GM13977 (cell line): ENCODE measurements around the gene OPRL1.

Experiments used
- DNase-seq: peaks from one replicate; pipeline ENCODE4 v3.0.0; 2012; ENCODE audit warnings: low spot score
- in situ Hi-C: fragments of 300-500 bp; cut with MboI; formaldehyde crosslinking; loops from one replicate; pipeline ENCODE4 v1.12.0; 2022; ENCODE audit warnings: low sequenced_read_pairs, low pct_unique_long_range_greater_than_20kb, mixed read lengths, inconsistent platforms; ENCODE audit not compliant: unreplicated experiment
- TF ChIP-seq, protein P1 (sequence below): IDR thresholded peaks from 2 replicates; pipeline ENCODE4 v1.5.1; 2012; ENCODE audit warnings: mild to moderate bottlenecking, control low read depth; ENCODE audit not compliant: insufficient read depth; ENCODE audit errors: extremely low read depth, missing control alignments

The OPRL1 gene

GRCh38 chr20:64077094-64077493, 2.8 kb upstream of the OPRL1 start:
- TF ChIP-seq, protein P1, sequence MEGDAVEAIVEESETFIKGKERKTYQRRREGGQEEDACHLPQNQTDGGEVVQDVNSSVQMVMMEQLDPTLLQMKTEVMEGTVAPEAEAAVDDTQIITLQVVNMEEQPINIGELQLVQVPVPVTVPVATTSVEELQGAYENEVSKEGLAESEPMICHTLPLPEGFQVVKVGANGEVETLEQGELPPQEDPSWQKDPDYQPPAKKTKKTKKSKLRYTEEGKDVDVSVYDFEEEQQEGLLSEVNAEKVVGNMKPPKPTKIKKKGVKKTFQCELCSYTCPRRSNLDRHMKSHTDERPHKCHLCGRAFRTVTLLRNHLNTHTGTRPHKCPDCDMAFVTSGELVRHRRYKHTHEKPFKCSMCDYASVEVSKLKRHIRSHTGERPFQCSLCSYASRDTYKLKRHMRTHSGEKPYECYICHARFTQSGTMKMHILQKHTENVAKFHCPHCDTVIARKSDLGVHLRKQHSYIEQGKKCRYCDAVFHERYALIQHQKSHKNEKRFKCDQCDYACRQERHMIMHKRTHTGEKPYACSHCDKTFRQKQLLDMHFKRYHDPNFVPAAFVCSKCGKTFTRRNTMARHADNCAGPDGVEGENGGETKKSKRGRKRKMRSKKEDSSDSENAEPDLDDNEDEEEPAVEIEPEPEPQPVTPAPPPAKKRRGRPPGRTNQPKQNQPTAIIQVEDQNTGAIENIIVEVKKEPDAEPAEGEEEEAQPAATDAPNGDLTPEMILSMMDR = no peak
- in situ Hi-C loops = no loop called here
- peak; percentile 70 for DNase-seq

GRCh38 chr20:64077541-64077875, 2.4 kb upstream of the OPRL1 start:
- in situ Hi-C loops = no loop called here

GRCh38 chr20:64077876-64078551, 1.9 kb upstream of the OPRL1 start:
- in situ Hi-C loops = no loop called here
- TF ChIP-seq, protein P1 = no peak
- DNase-seq = no peak

More at GRCh38 chr20:64077541-64077875, 2.4 kb upstream of the OPRL1 start:
- TF ChIP-seq, protein P1 = no peak
- DNase-seq = no peak

DNA sequence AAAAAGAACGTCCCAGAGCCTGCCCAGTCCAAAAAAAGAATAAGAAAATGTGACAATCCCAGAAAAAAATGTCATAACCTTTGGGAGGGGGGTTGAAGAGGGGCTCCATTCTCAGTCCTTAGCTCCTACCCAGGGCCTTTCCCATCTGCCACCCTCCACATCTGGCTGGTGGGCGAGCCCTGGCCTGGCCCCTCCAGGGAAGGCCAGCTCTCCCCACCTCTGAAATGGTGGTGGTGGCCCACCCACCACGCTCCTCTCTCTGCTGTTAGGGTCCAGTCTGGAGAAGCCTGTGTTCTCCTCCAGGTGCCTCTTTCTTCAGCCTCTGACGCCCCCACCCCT, 979 bp upstream of the OPRL1 start:
- in situ Hi-C loops = no loop called here
- DNase-seq = no peak
- TF ChIP-seq, protein P1 = no peak

- DNase-seq = peak; percentile 95
- TF ChIP-seq, protein P1 = no peak
- in situ Hi-C loops = no loop called here
These were observed 439 bp upstream of the OPRL1 start, which contains the start of gene RGS19 for GRCh38 chr20:64079273-64080012. Gene RGS19 (minus strand): TSS chr20:64079518. CDS start chr20:64076886, 2,632 bp downstream.

GRCh38 chr20:64080813-64081623, 1.1 kb downstream of the OPRL1 start:
- TF ChIP-seq, protein P1 = no peak
- no peak for DNase-seq
- in situ Hi-C loops = no loop called here
